HCT116 (cell line): Measurements from ENCODE around the gene PCSK6. TPM values are rescaled to one million over a fixed set of nuclear protein-coding genes. Genes with fewer than 3 reads are reported as not detected.
"Not testable (repeated sequence)": the region's sequence is repeated elsewhere in the genome, so short reads cannot be mapped to it uniquely, and the experiment has no call there.

Experiments used
- ATAC-seq: fragments of 200-7000 bp; cut with Tn5 transposase; 2 replicates; pipeline ENCODE4 v1.9.1; 2020; ENCODE audit warnings: mild to moderate bottlenecking, moderate library complexity
- BruUV-seq: library from RNA; stranded (reverse); fragments of 400-500 nt; replicated peaks from 2 replicates; lab custom pipeline; 2021; lab: Mats Ljungman, UMichigan
- CTCF ChIA-PET: fragments of 300-600 bp; sonication (Branson Sonifier 250); formaldehyde crosslinking; loops from one replicate; lab custom pipeline; 2021; ENCODE audit warnings: antibody characterized with exemption; lab: Charles Lee
- POLR2A ChIA-PET: fragments of 300-600, 350-600 bp; sonication (Branson Sonifier 250); formaldehyde crosslinking; loops from one replicate; lab custom pipeline; 2021; ENCODE audit warnings: antibody characterized with exemption; lab: Charles Lee
- RAD21 ChIA-PET, 2 experiments: fragments of 300-600 bp; sonication (Branson Sonifier 250); formaldehyde crosslinking; loops; one replicate each; lab custom pipeline; 2023; ENCODE audit warnings: low total read pairs in 2 of 2; ENCODE audit not compliant: uncharacterized antibody in 2 of 2, unreplicated experiment in 2 of 2, low non-redundant PET in 1 of 2; lab: Charles Lee
- DNase-seq: peaks from one replicate; pipeline ENCODE4 v3.0.0-alpha.2; 2010; ENCODE audit warnings: low read depth, low spot score
- H2AFZ ChIP-seq: fragments of 200-600 bp; shearing (Covaris generic), sonication (generic); 2 replicates; pipeline ENCODE4 v1.6.1; 2017; ENCODE audit warnings: low read depth, mixed run types, mixed read lengths, antibody characterized with exemption, low read length; ENCODE audit not compliant: poor library complexity, severe bottlenecking
- H3K27ac ChIP-seq: 2 replicates; pipeline ENCODE4 v1.5.1; 2012; ENCODE audit warnings: low read depth, low read length
- H3K27me3 ChIP-seq: fragments of 200-600 bp; sonication (generic); 2 replicates; pipeline ENCODE4 v1.6.1; 2016; ENCODE audit warnings: mixed run types, low read length, mixed read lengths; ENCODE audit not compliant: insufficient read depth
- H3K36me3 ChIP-seq, 2 experiments: fragments of 200-500 bp in 1 of 2; fragments of 200-600 bp in 1 of 2; sonication (Bioruptor generic) in 1 of 2; sonication (generic) in 1 of 2; 2 replicates each; pipeline versions ENCODE4 v1.5.1 to v1.6.1; 2014 to 2016; ENCODE audit warnings: low read length in 2 of 2, inconsistent platforms in 1 of 2, mixed read lengths in 1 of 2, mixed run types in 1 of 2; ENCODE audit not compliant: insufficient read depth in 2 of 2, control insufficient read depth in 1 of 2
- H3K4me1 ChIP-seq, 2 experiments: fragments of 200-600 bp in 1 of 2; sonication (generic) in 1 of 2; 2 replicates each; pipeline versions ENCODE4 v1.5.1 to v1.6.1; 2012 to 2017; ENCODE audit warnings: low read length in 2 of 2, inconsistent platforms in 1 of 2, mild to moderate bottlenecking in 1 of 2, mixed read lengths in 1 of 2, mixed run types in 1 of 2, moderate library complexity in 1 of 2; ENCODE audit not compliant: insufficient read depth in 2 of 2, control insufficient read depth in 1 of 2
- H3K4me2 ChIP-seq: fragments of 200-600 bp; sonication (generic); 2 replicates; pipeline ENCODE4 v1.6.1; 2017; ENCODE audit warnings: mixed run types, low read length, mixed read lengths
- H3K4me3 ChIP-seq, 2 experiments: fragments of 200-600 bp in 1 of 2; sonication (generic) in 1 of 2; replicated peaks in 1 of 2; 2 replicates each; pipeline ENCODE4 v1.5.1; 2011 to 2016; ENCODE audit warnings: low read length in 2 of 2, control low read depth in 1 of 2, low read depth in 1 of 2, mild to moderate bottlenecking in 1 of 2, mixed read lengths in 1 of 2, mixed run types in 1 of 2
- H3K79me2 ChIP-seq: fragments of 200-600 bp; sonication (generic); 2 replicates; pipeline ENCODE4 v1.6.1; 2017; ENCODE audit warnings: mild to moderate bottlenecking, mixed run types, low read length, moderate library complexity, mixed read lengths; ENCODE audit not compliant: insufficient read depth
- H3K9ac ChIP-seq: fragments of 200-600 bp; sonication (generic); 2 replicates; pipeline ENCODE4 v1.6.1; 2016; ENCODE audit warnings: low read length, mixed read lengths
- H3K9me2 ChIP-seq: fragments of 200-600 bp; sonication (generic), shearing (Covaris generic); 2 replicates; pipeline ENCODE4 v1.6.1; 2017; ENCODE audit warnings: mixed run types, mild to moderate bottlenecking, moderate library complexity; ENCODE audit not compliant: insufficient read depth
- H3K9me3 ChIP-seq, 2 experiments: fragments of 200-500 bp in 1 of 2; fragments of 200-600 bp in 1 of 2; sonication (Bioruptor generic) in 1 of 2; sonication (generic) in 1 of 2; 2 replicates each; pipeline ENCODE4 v1.6.1; 2014 to 2017; ENCODE audit warnings: low read length in 2 of 2, mixed read lengths in 2 of 2, inconsistent platforms in 1 of 2, low read depth in 1 of 2, mild to moderate bottlenecking in 1 of 2, mixed run types in 1 of 2, moderate library complexity in 1 of 2; ENCODE audit not compliant: control insufficient read depth in 1 of 2, insufficient read depth in 1 of 2
- H4K20me1 ChIP-seq: fragments of 200-600 bp; sonication (generic), shearing (Covaris generic); 2 replicates; pipeline ENCODE4 v1.6.1; 2017; ENCODE audit warnings: mixed run types, mild to moderate bottlenecking, moderate library complexity; ENCODE audit not compliant: insufficient read depth
- CTCF ChIP-seq, 3 experiments: fragments of 200-600 bp in 1 of 3; sonication (generic) in 1 of 3; IDR thresholded peaks in 2 of 3; conservative IDR thresholded peaks in 1 of 3; 2 replicates each; pipeline ENCODE4 v1.5.1; 2012 to 2017; ENCODE audit warnings: low read depth in 2 of 3, low read length in 2 of 3, antibody characterized with exemption in 1 of 3, borderline replicate concordance in 1 of 3, control low read depth in 1 of 3, mild to moderate bottlenecking in 1 of 3, mixed read lengths in 1 of 3, mixed run types in 1 of 3, moderate library complexity in 1 of 3; ENCODE audit not compliant: insufficient read depth in 1 of 3
- EZH2phosphoT487 ChIP-seq: fragments of 200-600 bp; IDR thresholded peaks from 2 replicates; pipeline ENCODE4 v1.6.1; 2018; ENCODE audit warnings: antibody characterized with exemption, borderline replicate concordance
- POLR2AphosphoS5 ChIP-seq: IDR thresholded peaks from 2 replicates; pipeline ENCODE4 v1.6.1; 2011; ENCODE audit warnings: mild to moderate bottlenecking, low read depth, low read length, moderate library complexity
- RAD21 ChIP-seq: IDR thresholded peaks from 2 replicates; pipeline ENCODE4 v1.6.1; 2012; ENCODE audit warnings: low read depth, mild to moderate bottlenecking
- SRF ChIP-seq: IDR thresholded peaks from 2 replicates; pipeline ENCODE4 v1.6.1; 2012; ENCODE audit warnings: low read depth
- TCF7L2 ChIP-seq: IDR thresholded peaks from 2 replicates; pipeline ENCODE4 v1.7.0; 2011; ENCODE audit warnings: borderline replicate concordance, inconsistent platforms; ENCODE audit not compliant: insufficient read depth, insufficient read length; ENCODE audit errors: extremely low read depth
- ZFX ChIP-seq: fragments of 450-650 bp; IDR thresholded peaks from 2 replicates; pipeline ENCODE4 v1.6.1; 2017
- intact Hi-C: fragments of 100-400 bp; cut with micrococcal nuclease; formaldehyde crosslinking; loops from 2 replicates; pipeline ENCODE4 v1.10.0; 2022
- total RNA-seq: library from RNA; stranded (reverse); gene quantifications from one replicate; pipeline ENCODE4 v1.2.1, GENCODE V29; 2021; ENCODE audit not compliant: unreplicated experiment
- TF ChIP-seq, protein P1 (sequence below): IDR thresholded peaks from 2 replicates; pipeline ENCODE4 v1.6.1; 2012

PCSK6 gene
- total RNA-seq, 1 experiment from 2014 or later: 13.5 TPM

DNA sequence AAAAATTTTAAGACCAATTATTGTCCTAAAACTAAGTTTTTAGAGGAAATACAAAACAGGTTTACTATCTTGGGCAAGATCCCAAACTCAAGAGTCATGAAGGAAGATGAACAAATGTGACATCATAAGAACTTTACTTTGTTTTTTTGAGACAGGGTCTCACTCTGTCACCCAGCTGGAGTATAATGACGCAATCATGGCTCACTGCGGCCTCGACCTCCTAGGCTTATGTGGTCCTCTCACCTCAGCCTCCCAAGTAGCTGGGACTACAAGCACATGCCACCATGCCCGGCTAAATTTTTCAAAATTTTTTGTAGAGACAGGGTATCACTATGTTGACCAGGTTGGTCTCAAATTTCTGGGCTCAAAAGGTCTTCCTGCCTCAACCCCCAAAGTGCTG, 69.3 kb downstream of the PCSK6 start:
- Histone ChIP-seq H3K79me2 (no peaks in the 10 kb centered on the region), H4K20me1 (no peaks in the 10 kb centered on the region), H3K4me3 (no peak overlapping the region), H3K36me3 (no peaks in the 10 kb centered on the region), H3K27me3 (no peaks in the 10 kb centered on the region), H3K9ac (no peak overlapping the region), H3K9me3 (no peaks in the 10 kb centered on the region), H3K9me2 (no peaks in the 10 kb centered on the region), H3K4me1 (no peaks in the 10 kb centered on the region), H3K4me2 (no peak overlapping the region), H3K27ac (no peak overlapping the region), H2AFZ (no peak overlapping the region)
- CTCF ChIA-PET: no interaction called here
- DNase-seq (no peak), ATAC-seq (no peak)
- TF ChIP-seq RAD21 (no peak), ZFX (no peak), SRF (no peak), CTCF (IDR thresholded peaks at IDR 0.05 in 2 of 3, conservative IDR thresholded peaks at IDR 0.05 in 1 of 3; ENCODE audit: borderline replicate concordance in 1 of 3, insufficient read depth in 1 of 3, low read depth in 2 of 3, low read length in 2 of 3) (no peak), POLR2AphosphoS5 (no peak), EZH2phosphoT487 (no peak), TCF7L2 (no peak)
- TF ChIP-seq, protein P1, sequence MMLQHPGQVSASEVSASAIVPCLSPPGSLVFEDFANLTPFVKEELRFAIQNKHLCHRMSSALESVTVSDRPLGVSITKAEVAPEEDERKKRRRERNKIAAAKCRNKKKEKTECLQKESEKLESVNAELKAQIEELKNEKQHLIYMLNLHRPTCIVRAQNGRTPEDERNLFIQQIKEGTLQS: no peak
- RAD21 ChIA-PET: no interaction called here
- POLR2A ChIA-PET: no interaction called here
- BruUV-seq: no TSS peak
- intact Hi-C loops: no loop called here

DNA sequence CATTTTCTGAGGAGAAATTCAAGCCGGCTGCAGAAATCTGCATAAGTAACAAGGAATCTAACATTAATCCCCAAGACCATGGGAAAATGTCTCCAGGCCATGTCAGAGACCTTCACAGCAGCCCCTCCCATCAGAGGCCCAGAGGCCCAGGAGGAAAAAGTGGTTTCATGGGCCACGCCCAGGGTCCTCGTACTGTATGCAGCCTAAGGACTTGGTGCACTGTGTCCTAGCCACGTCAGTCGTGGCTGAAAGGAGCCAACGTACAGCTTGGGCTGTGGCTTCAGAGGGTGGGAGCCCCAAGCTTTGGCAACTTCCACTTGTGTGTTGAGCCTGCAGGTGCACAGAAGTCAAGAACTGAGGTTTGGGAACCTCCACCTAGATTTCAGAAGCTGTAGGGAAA, 73.0 kb downstream of the PCSK6 start:
- DNase-seq, H3K4me1 ChIP-seq, H3K27me3 ChIP-seq, H3K9me2 ChIP-seq, H3K9ac ChIP-seq, H3K4me2 ChIP-seq, H4K20me1 ChIP-seq, H2AFZ ChIP-seq, H3K79me2 ChIP-seq, CTCF ChIA-PET, BruUV-seq, H3K27ac ChIP-seq, H3K36me3 ChIP-seq, POLR2A ChIA-PET, H3K9me3 ChIP-seq, RAD21 ChIA-PET, ATAC-seq, H3K4me3 ChIP-seq, intact Hi-C loops: not testable (repeated sequence)
